Smooth muscle cell (in vitro differentiated cells): ENCODE results near the gene ZMYND12. TPM values are rescaled to one million over a fixed set of nuclear protein-coding genes. Genes with fewer than 3 reads are reported as not detected.
A peak's percentile ranks its signal among the peaks of the same experiment; 100 is the strongest.

Experiments used
- DNase-seq: peaks from one replicate; lab custom pipeline; 2025; ENCODE audit not compliant: unreplicated experiment; lab: John Stamatoyannopoulos, UW
- H2AFZ ChIP-seq: fragments of 200-600 bp; sonication (generic); 2 replicates; pipeline ENCODE4 v1.6.0; 2016; ENCODE audit warnings: antibody characterized with exemption, low read depth, mild to moderate bottlenecking
- H3F3A ChIP-seq: fragments of 200-600 bp; sonication (generic); 2 replicates; pipeline ENCODE4 v1.6.0; 2017; ENCODE audit warnings: antibody characterized with exemption, low read depth
- H3K27ac ChIP-seq: fragments of 200-600 bp; sonication (generic); 2 replicates; pipeline ENCODE4 v1.5.1; 2016; ENCODE audit warnings: low read depth, mild to moderate bottlenecking
- H3K27me3 ChIP-seq: fragments of 200-600 bp; sonication (generic); 2 replicates; pipeline ENCODE4 v1.6.1; 2016; ENCODE audit warnings: low read depth, mild to moderate bottlenecking
- H3K36me3 ChIP-seq: fragments of 200-600 bp; sonication (generic); 2 replicates; pipeline ENCODE4 v1.5.1; 2016; ENCODE audit warnings: low read depth
- H3K4me1 ChIP-seq: fragments of 200-600 bp; sonication (generic); 2 replicates; pipeline ENCODE4 v1.5.1; 2016; ENCODE audit warnings: low read depth
- H3K4me2 ChIP-seq: fragments of 200-600 bp; sonication (generic); 2 replicates; pipeline ENCODE4 v1.6.0; 2016; ENCODE audit warnings: mild to moderate bottlenecking
- H3K4me3 ChIP-seq: fragments of 200-600 bp; sonication (generic); 2 replicates; pipeline ENCODE4 v1.5.1; 2016; ENCODE audit warnings: mild to moderate bottlenecking
- H3K79me2 ChIP-seq: fragments of 200-600 bp; sonication (generic); 2 replicates; pipeline ENCODE4 v1.6.0; 2016; ENCODE audit warnings: low read depth, mild to moderate bottlenecking
- H3K9ac ChIP-seq: fragments of 200-600 bp; sonication (generic); 2 replicates; pipeline ENCODE4 v1.6.0; 2016; ENCODE audit warnings: low read depth
- H3K9me3 ChIP-seq: fragments of 200-600 bp; sonication (generic); replicated peaks from 2 replicates; pipeline ENCODE4 v1.5.1; 2016; ENCODE audit warnings: low read depth
- H4K20me1 ChIP-seq: fragments of 200-600 bp; sonication (generic); 2 replicates; pipeline ENCODE4 v1.6.0; 2016; ENCODE audit warnings: low read depth
- CTCF ChIP-seq: fragments of 200-600 bp; sonication (generic); IDR thresholded peaks from 2 replicates; pipeline ENCODE4 v1.5.1; 2017; ENCODE audit warnings: borderline replicate concordance, mild to moderate bottlenecking, antibody characterized with exemption; ENCODE audit not compliant: insufficient read depth, poor library complexity, severe bottlenecking
- WGBS: methylation state at CpG from one replicate; pipeline ENCODE4 v1.1.7; 2016; ENCODE audit warnings: low lambda C conversion rate; 5-methylcytosine and 5-hydroxymethylcytosine counted together
- polyA plus RNA-seq: library from polyadenylated mRNA; unstranded; fragments of >200 nt; fragmentation: Nextera tagmentation; extraction: Ambion mirVana; gene quantifications from 2 replicates; pipeline ENCODE4 v1.2.1, GENCODE V29; 2016
- total RNA-seq: library from RNA; depleted of rRNA; stranded (reverse); fragments of >200 nt; gene quantifications from 2 replicates; pipeline ENCODE4 v1.2.3, GENCODE V29; 2014

The ZMYND12 gene
- total and polyA plus RNA-seq, 2 experiments from 2014 or later = 1.5 to 1.8 TPM

- Histone ChIP-seq H3F3A (no peaks in the 10 kb centered on the region), H3K9me3 (no peaks in the 10 kb centered on the region), H3K4me1 (no peaks in the 10 kb centered on the region), H3K4me3 (no peak overlapping the region), H3K9ac (no peak overlapping the region), H3K27me3 (no peaks in the 10 kb centered on the region), H3K27ac (no peak overlapping the region), H3K79me2 (no peaks in the 10 kb centered on the region), H2AFZ (no peak overlapping the region), H3K36me3 (no peaks in the 10 kb centered on the region), H3K4me2 (no peak overlapping the region), H4K20me1 (no peaks in the 10 kb centered on the region)
- no peak for DNase-seq
- WGBS = 87% methylated on average over 2 of the region's 2 CpGs
- TF ChIP-seq CTCF = no peak
Measured at GRCh38 chr1:42392967-42393848, 62.6 kb downstream of the ZMYND12 start.

GRCh38 chr1:42392255-42392654 is 63.6 kb downstream of the ZMYND12 start:
- Histone ChIP-seq H3K4me3 (no peak overlapping the region), H3K27ac (no peak overlapping the region), H3F3A (no peaks in the 10 kb centered on the region), H3K36me3 (no peaks in the 10 kb centered on the region), H3K9me3 (no peaks in the 10 kb centered on the region), H2AFZ (no peak overlapping the region), H3K79me2 (no peaks in the 10 kb centered on the region), H3K4me2 (no peak overlapping the region), H3K4me1 (no peaks in the 10 kb centered on the region), H3K27me3 (no peaks in the 10 kb centered on the region), H4K20me1 (no peaks in the 10 kb centered on the region), H3K9ac (no peak overlapping the region)
- no peak for DNase-seq
- no peak for TF ChIP-seq CTCF
- WGBS = 82% methylated on average over 2 of the region's 2 CpGs

GRCh38 chr1:42386051-42386450 is 69.8 kb downstream of the ZMYND12 start:
- H3K9me3 ChIP-seq = no peaks in the 10 kb centered on the region
- H4K20me1 ChIP-seq = no peaks in the 10 kb centered on the region
- H3K4me1 ChIP-seq = no peaks in the 10 kb centered on the region
- H3K4me3 ChIP-seq = no peak overlapping the region
- H2AFZ ChIP-seq = no peak overlapping the region
- no peaks in the 10 kb centered on the region for H3K36me3 ChIP-seq
- H3K9ac ChIP-seq = no peak overlapping the region
- no peak for TF ChIP-seq CTCF
- no peaks in the 10 kb centered on the region for H3K79me2 ChIP-seq
- DNase-seq = no peak
- WGBS = 94% methylated on average over 6 of the region's 6 CpGs
- H3K27ac ChIP-seq = no peak overlapping the region
- H3F3A ChIP-seq = peaks cover 2% of the 10 kb centered on the region
- H3K27me3 ChIP-seq = peaks cover 24% of the 10 kb centered on the region
- no peak overlapping the region for H3K4me2 ChIP-seq

- TF ChIP-seq CTCF = no peak
- Histone ChIP-seq H4K20me1 (no peaks in the 10 kb centered on the region), H3K27me3 (peaks cover 29% of the 10 kb centered on the region), H3K79me2 (no peaks in the 10 kb centered on the region), H3K36me3 (no peaks in the 10 kb centered on the region), H3K4me3 (no peak overlapping the region), H3K9ac (no peak overlapping the region), H3K27ac (no peak overlapping the region), H3K9me3 (no peaks in the 10 kb centered on the region), H3K4me1 (no peaks in the 10 kb centered on the region), H2AFZ (peak overlapping the region; percentile 18), H3K4me2 (no peak overlapping the region), H3F3A (peaks cover 2% of the 10 kb centered on the region)
- no peak for DNase-seq
- WGBS = 4% methylated on average over 1 of the region's 1 CpG
Measured at GRCh38 chr1:42385283-42385682, 70.5 kb downstream of the ZMYND12 start.
